Limb (tissue), 2 donors: Measurements from ENCODE around the gene UPP1.
"Not testable (repeated sequence)": the region's sequence is repeated elsewhere in the genome, so short reads cannot be mapped to it uniquely, and the experiment has no call there.

Experiments
- DNase-seq, 2 donors: peaks; one replicate each; pipeline ENCODE4 v3.0.0-alpha.2; 2016; ENCODE audit errors: extremely low spot score in 2 of 2

Gene UPP1

GRCh38 chr7:48089046-48090003 lies at the start of gene UPP1:
TSS of gene UPP1 (plus strand) at chr7:48089265. CDS start at chr7:48094784, 5,519 bp downstream.
- peak in 1 of 2 donors; percentile 71 for DNase-seq

- DNase-seq: no peak
Measured at GRCh38 chr7:48040944-48041652, 48.0 kb upstream of the UPP1 start.

GRCh38 chr7:48041653-48041970 lies 47.5 kb upstream of the UPP1 start:
- no peak for DNase-seq

- no peak for DNase-seq
Measured at GRCh38 chr7:48042216-48042615, 46.8 kb upstream of the UPP1 start.

- DNase-seq: no peak
Measured at GRCh38 chr7:48042636-48043035, 46.4 kb upstream of the UPP1 start.

GRCh38 chr7:48045195-48045765 lies 43.8 kb upstream of the UPP1 start:
- no peak for DNase-seq

- no peak for DNase-seq
Measured at GRCh38 chr7:48046458-48046857, 42.6 kb upstream of the UPP1 start.

GRCh38 chr7:48048113-48048512 lies 41.0 kb upstream of the UPP1 start:
- DNase-seq: no peak

GRCh38 chr7:48049850-48050249 lies 39.2 kb upstream of the UPP1 start:
- no peak for DNase-seq

GRCh38 chr7:48052748-48053147 lies 36.3 kb upstream of the UPP1 start:
- DNase-seq: no peak

- no peak for DNase-seq
Measured at GRCh38 chr7:48053736-48054135, 35.3 kb upstream of the UPP1 start.

- DNase-seq: no peak
Measured at GRCh38 chr7:48058990-48059389, 30.1 kb upstream of the UPP1 start.

GRCh38 chr7:48059706-48060105 lies 29.4 kb upstream of the UPP1 start:
- no peak for DNase-seq

- DNase-seq: no peak
Measured at GRCh38 chr7:48063985-48064384, 25.1 kb upstream of the UPP1 start.

- no peak for DNase-seq
Measured at GRCh38 chr7:48067475-48067874, 21.6 kb upstream of the UPP1 start.

GRCh38 chr7:48074204-48074654 lies 14.8 kb upstream of the UPP1 start:
- DNase-seq: no peak

- DNase-seq: no peak
Measured at GRCh38 chr7:48077423-48077822, 11.6 kb upstream of the UPP1 start.

- DNase-seq: no peak
Measured at GRCh38 chr7:48078470-48078869, 10.6 kb upstream of the UPP1 start.

GRCh38 chr7:48082378-48082777 lies 6.7 kb upstream of the UPP1 start:
- not testable (repeated sequence) for DNase-seq

GRCh38 chr7:48083114-48083830 lies 5.8 kb upstream of the UPP1 start:
- no peak for DNase-seq

- no peak for DNase-seq
Measured at GRCh38 chr7:48084727-48085432, 4.2 kb upstream of the UPP1 start.
